HG02571 (cell line): ENCODE measurements around the gene TRPV4.

ENCODE experiments used
- ATAC-seq: cut with Tn5 transposase; IDR thresholded peaks from one replicate; pipeline ENCODE4 v1.9.1; 2021; ENCODE audit warnings: mild to moderate bottlenecking, moderate library complexity; ENCODE audit not compliant: unreplicated experiment

TRPV4 gene

GRCh38 chr12:109808876-109809646 lies 24.1 kb downstream of the TRPV4 start:
- ATAC-seq: no peak

DNA sequence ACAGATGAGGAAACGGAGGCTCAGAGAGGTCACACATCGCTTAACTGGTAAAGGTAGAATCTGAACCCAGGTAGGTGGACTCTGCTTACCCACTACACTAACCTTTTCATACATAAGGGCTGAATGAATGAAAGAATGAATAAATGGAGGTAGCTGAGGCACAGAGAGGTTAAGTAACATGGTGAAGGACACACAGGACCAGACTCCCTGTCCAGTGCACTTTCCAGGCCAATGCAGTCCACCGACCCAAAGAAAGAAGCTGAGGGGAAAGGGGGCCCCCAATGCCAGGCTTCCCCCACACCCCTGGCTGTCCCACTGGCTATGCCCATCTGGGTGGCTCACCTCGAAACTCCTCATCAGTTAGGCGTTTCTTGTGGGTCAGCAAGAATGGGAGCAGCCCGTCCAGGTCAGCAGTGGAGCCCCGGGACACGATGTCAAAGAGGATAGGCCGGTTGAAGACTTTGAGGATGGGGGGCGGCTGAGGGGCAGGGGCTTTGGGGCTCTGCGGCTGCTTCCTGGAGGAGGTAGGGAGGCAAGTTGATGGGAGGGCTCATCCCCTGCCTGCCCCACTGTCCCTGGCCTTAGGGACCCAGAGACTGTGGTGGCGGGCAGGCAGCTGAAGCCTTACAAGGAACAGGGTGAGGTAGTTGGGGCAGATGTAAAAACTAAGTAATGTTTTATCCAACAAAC lies 25.1 kb downstream of the TRPV4 start:
- no peak for ATAC-seq

DNA sequence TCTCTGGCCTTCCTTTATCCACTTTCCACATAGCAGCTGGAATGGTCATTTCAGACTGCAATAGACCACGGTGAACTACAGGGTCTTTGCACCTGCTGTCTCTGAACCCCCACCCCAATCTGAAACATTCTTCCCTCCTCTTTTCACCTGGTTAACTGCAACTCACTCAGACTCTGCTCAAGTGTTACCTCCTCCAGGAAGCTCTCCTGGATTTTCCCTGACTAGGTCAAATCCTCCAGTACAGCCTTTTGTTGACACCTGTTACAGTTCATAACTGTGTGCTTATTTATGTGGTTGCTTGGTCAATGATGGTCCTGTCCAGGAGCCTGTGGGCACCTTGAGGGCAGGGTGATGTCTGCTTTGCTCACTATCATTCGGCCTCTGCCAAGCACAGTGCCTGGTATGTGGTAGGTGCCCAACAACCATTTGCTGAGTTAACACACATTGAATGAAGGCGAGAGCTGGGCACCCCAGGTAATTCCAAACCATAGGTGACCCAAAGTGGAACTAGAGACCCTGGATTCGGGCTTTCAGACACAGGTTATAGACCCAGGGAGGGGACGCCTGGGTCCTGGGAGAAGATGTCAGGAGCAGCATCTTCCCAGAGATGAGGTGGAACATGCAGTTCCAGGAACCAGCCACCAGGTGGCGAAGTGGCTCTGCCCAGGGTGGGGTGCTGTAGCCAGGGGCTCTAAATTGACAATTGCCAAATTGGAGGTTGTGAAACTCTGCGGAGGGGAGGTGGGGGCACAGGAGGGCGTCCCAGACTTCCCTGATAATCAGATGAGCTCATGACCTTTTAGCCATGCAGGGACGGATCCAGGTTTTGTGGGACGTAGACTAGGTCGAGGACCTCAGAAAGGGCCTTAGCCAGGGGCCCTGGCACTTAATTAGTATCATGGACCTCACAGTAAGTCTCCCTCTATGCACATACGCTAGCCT lies 28.1 kb downstream of the TRPV4 start:
- no peak for ATAC-seq

DNA sequence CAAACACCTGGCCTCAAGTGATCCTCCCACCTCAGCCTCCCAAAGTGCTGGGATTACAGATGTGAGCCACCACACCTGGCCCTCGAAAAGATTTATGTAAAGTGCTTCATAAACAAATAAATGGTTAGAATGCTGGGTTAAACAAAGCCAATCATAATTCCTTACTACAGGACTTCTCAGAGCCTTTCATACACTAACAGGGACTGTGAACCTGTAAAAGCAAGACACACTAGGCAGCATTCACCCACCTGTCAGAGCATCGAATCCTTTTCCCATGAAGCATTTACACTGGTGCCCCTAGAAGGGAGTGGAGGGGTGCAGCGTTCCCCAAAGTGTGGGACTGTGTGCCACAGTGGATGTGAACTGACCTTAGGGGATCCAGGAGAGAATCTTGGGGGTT lies 29.5 kb downstream of the TRPV4 start:
- ATAC-seq: no peak

GRCh38 chr12:109802828-109803227 lies 30.4 kb downstream of the TRPV4 start:
- ATAC-seq: no peak

DNA sequence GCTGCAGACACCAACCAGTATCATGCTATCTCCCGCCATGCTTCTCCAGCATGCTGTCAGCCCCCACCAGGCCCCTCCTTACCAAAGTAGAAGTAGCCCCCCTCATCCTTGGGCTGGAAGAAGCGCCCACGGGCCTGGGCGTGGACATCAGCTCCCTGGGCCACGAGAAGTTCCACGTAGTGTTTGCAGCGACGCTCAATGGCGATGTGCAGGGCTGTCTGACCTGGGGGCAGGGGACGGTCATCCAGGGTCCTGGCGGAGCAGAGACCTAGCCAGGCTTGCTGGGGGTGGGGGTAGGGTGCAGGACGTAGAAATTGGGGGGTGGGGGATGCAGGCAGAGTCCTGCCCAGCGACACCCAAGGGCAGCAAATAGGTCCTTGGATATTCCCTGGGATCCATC lies 32.7 kb downstream of the TRPV4 start:
- no peak for ATAC-seq

GRCh38 chr12:109798691-109799090 lies 34.5 kb downstream of the TRPV4 start:
- ATAC-seq: no peak

- no peak for ATAC-seq
These were observed 35.1 kb downstream of the TRPV4 start for GRCh38 chr12:109797905-109798669.

DNA sequence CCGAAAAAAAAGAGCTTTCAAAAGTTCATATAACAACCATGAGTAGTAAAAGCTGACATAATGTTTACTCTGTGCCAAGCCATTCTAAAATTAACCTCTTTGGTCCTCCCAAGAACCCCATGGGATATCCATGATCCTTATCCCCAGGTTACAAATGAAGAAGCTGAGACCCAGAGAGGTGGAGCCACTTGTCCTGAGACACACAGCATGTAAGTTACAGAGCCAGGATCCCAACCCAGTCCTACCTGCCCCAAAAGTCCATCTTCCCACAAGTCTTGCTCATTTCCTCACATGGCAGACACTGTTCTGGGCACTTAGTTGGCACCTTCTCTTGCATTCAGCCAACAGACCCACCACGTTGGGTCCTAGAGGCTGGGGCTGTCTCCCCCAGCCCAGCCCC lies 37.1 kb downstream of the TRPV4 start:
- ATAC-seq: no peak

DNA sequence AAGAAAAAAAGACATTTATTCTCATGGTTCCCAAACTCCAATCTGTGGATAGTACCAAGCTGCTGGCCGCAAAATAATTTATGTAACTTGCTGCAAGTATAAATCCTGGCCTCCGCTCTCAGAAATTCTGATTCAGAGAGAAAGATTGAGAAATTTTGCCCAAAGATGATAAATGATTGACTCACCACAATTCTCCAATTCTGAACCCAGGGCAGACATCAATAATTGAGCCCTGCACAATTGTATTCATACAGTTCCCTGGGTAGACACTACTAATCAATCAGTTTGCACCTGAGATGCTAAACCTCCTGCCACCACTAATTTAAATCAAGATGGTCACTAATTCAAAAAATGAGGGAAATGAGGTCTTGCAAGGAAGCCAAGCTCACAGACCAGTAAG lies 38.2 kb downstream of the TRPV4 start:
- ATAC-seq: no peak

DNA sequence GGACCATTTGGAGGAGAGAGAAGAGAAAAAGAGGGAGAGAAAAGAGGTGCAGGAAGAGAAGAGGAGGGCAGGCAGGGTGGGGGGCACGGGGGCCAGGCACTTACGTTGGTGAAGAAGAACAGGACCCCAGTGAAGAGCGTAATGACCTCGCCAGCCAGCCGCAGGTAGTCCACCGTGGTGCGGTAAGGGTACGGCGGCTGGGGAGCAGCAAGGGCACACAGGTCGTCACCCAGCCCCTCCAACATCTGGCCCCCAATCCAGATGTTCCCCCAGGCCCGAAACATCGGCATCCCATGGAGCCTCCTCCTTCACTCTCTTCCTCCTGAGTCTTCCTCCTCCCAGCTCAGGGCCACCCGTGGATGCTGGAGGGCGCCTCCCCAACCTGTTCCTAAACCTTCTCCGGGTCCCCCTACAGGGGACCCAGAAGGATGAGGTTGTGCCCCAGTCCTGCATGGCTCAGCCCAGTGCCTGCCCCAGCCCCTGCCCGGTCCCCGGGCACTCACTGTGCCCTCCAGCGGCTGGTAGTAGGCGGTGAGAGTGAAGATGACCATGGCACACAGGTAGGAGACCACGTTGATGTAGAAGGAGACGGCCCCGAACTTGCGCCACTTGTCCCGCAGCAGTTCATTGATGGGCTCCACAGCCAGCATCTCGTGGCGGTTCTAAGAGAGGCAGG lies 39.2 kb downstream of the TRPV4 start:
- ATAC-seq: no peak

DNA sequence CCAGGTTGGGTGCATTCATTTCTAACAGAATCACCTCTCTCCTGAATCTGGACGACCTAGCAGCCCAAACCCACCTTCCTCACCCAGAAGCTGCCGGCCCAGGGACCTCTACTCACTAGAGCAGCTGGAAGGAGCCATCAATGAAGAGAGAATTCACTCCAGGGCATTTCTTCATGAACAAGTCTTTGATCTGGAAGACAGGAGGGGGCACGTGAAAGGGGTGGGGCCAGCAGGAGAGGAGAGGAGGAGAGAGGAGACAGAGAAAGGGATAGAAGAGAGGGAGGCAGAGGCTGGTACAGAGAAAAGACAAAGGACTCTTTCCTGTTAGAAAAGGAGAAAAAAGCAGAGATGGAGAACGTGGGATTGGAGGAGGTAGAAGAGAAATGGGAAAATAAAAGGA lies 39.8 kb downstream of the TRPV4 start:
- no peak for ATAC-seq

GRCh38 chr12:109792992-109793391 lies 40.2 kb downstream of the TRPV4 start:
- ATAC-seq: no peak

GRCh38 chr12:109789526-109790048 lies 43.6 kb downstream of the TRPV4 start:
- ATAC-seq: no peak

- ATAC-seq: no peak
These were observed 46.4 kb downstream of the TRPV4 start for GRCh38 chr12:109786799-109787198.

DNA sequence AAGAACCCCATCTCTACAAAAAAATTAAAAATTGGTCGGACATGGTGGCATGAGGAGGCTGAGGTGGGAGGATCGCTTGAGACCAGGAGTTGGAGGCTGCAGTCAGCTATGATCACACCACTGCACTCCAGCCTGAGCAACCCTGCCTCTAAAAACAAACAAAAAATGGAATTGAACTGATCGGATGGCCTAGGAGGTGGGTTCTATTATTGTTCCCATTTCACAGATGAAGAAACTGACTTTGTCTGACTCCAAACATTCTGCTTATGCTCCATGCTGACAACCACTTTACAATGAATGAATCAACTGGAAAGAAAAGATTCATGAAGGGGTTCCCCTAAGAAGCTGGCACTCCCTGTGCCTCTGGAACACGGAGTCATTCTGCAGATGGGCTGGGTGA lies 47.3 kb downstream of the TRPV4 start:
- ATAC-seq: no peak

DNA sequence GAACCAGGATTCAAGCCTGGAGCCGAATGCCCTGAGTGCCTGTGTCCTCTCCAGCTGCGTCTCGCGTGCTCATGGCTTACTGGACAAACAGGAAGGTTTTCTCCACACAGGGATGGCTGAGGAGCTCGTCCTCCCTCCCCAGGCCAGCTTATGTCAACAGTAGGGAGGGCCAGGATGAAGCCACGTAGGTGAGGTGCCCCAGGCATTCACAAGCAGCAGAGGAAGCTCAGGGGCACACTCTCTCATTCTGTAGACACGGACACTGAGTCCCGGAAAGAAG lies 49.3 kb downstream of the TRPV4 start:
- ATAC-seq: no peak

DNA sequence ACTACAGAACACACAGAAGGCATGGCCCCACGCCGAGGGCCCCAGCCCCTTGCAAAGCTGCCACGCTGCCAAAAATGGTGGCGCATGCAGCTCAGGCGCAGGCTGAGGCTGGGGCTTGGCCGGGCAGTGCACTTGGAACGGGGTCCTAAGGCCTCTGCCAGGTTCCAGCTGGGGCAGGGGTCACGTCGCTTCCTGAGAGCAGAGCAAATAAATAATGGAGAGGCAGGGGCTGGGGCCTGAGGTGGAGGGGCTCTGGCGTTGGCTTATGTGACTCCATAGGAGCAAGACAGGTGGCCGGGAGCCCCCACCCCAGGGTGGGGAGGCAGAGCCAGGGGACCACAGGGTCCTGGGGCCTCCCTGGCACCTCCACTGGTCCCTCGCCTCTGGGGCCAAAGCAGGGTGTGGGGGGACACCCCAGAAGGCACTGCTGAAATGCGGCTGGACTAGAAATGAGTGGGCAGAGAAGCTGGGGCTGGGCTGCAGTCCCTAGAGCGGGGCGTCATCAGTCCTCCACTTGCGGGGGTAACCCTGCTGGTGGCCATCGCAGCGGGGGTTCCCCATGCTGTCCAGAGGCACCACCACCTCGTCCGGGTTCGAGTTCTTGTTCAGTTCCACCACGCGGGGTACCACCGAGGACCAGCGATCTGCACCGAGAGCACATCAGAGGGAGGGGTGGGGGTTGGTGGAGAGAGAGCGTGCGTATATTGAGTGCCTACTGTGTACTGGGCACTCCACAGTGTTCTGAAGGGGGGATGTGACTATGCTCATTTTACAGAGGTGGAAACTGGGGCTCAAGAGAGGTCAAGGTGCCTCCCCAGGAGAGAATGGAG lies 49.8 kb downstream of the TRPV4 start:
- no peak for ATAC-seq

- no peak for ATAC-seq
These were observed 50.9 kb downstream of the TRPV4 start for GRCh38 chr12:109782326-109782703.
